Measurements from ENCODE around the gene CAMK2N2.
A peak's percentile ranks its signal among the peaks of the same experiment; 100 is the strongest.

The CAMK2N2 gene

DNA sequence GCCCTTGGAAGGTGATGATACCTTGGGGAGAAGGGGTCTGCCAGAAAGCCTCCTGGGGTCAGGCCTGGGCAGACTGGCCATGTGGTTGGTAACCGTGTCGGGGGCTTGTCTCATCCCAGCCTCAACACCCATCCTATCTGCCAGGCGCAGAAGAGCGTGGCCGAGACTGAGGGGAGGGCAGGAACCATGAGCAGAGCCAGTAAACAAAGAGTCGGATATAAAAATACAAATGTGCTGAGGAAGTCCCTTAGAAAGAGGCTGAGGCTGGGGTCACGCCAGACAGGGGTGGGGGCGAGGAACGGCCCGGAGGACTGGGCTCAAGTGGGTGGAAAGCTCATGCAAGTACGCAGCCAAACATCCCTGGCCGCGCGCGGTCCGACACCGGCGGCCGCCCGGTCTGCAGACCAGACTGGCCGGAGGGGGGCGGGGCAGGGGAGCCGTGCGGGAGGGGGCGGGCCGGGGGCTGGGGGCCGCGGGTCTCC is 1.9 kb downstream of the CAMK2N2 start:
- no peak overlapping the region for H3K4me3 ChIP-seq (ENCODE audit: low read depth, low read length)
- TF ChIP-seq, protein P1, sequence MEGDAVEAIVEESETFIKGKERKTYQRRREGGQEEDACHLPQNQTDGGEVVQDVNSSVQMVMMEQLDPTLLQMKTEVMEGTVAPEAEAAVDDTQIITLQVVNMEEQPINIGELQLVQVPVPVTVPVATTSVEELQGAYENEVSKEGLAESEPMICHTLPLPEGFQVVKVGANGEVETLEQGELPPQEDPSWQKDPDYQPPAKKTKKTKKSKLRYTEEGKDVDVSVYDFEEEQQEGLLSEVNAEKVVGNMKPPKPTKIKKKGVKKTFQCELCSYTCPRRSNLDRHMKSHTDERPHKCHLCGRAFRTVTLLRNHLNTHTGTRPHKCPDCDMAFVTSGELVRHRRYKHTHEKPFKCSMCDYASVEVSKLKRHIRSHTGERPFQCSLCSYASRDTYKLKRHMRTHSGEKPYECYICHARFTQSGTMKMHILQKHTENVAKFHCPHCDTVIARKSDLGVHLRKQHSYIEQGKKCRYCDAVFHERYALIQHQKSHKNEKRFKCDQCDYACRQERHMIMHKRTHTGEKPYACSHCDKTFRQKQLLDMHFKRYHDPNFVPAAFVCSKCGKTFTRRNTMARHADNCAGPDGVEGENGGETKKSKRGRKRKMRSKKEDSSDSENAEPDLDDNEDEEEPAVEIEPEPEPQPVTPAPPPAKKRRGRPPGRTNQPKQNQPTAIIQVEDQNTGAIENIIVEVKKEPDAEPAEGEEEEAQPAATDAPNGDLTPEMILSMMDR (IDR thresholded peaks at IDR 0.05; ENCODE audit: borderline replicate concordance, insufficient read depth, low read depth, low read length) = no peak

DNA sequence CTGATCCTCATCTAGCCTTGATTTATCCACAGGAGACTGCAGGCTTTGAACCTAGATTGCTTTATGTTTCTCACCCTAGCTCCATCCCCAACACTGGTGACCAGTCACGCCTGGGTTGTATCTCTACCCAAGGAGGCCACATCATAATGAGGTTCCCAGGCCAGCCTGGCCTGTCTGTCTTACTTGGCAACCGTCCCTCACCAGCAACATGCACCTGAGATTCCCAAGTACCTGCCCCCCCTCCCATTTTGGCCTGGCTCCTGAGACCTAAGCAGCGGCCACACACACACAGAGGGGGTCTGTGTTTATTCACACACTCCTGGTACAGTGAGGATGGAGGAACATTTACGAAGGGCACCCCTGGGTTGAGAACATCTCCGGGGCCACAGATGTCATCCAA is 2.4 kb downstream of the CAMK2N2 start:
- H3K4me3 ChIP-seq (ENCODE audit: low read depth, low read length) = no peak overlapping the region
- TF ChIP-seq, protein P1 (IDR thresholded peaks at IDR 0.05; ENCODE audit: borderline replicate concordance, insufficient read depth, low read depth, low read length) = no peak

DNA sequence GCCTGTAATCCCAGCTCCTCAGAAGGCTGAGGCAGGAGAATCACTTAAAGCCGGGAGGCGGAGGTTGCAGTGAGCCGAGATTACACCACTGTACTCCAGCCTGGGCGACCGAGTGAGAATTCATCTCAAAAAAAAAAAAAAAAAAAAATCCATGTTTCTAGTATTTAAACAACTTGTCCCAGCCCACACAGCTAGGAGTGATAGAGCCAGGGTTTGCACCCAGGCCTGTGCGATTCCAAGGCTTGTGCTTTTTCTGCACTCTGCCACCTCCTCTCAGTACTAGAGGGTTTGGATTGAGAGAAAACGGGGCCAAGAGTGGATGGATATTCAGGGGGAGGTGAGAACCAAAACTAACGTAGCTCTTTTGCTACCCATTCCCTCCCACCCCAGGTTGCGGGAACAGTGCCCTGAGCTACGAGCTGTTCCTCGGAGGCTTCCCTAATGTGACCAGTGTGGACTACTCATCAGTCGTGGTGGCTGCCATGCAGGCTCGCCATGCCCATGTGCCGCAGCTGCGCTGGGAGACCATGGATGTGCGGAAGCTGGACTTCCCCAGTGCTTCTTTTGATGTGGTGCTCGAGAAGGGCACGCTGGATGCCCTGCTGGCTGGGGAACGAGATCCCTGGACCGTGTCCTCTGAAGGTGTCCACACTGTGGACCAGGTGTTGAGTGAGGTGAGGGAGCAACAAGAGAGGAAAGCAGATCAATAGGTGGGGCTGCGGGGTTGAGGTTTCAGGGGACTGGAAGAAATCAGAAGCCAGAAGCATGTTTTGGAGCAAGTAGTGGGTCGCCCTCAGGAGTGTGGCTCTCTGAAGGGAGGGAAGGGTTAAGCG is 4.1 kb downstream of the CAMK2N2 start:
- TF ChIP-seq, protein P1 (IDR thresholded peaks at IDR 0.05; ENCODE audit: borderline replicate concordance, insufficient read depth, low read depth, low read length) = no peak

DNA sequence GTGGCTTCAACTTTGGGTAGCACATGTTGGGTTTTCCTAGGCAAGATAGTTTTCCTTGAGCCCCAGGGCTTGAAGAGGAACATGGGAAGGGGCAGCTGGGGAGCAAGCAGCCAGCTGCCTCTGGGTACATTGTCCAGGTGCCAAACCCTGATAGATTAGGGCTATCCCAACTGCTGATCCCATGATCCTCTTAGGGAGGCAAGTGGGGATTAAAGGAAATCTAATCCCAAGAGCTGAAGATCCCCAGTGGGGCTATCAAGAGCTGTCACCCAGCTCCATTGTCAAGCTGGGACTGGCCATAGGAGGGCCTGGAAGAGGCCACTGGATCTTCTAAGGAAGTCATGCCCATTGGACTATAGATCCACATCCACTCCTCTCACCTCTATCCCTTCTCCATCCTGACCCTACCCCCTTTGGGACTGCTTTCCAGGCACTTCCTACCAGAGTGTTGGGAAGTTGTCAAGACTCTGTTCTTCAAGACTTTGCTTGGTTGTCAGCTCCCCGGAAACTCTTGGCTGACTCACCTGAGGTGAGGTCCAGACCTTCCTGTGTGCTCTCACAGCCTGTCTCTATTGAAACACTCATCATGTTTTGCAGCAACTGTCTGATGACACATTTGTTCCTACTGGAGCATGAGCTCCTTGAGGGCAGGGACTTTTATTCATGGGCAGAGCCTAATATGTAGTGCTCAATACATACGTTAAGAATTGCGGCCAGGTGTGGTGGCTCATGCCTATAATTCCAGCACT is 5.9 kb downstream of the CAMK2N2 start:
- TF ChIP-seq, protein P1 (IDR thresholded peaks at IDR 0.05; ENCODE audit: borderline replicate concordance, insufficient read depth, low read depth, low read length) = no peak
- H3K4me3 ChIP-seq (ENCODE audit: low read depth, low read length) = no peak overlapping the region

More for the DNA sequence above, 4.1 kb downstream of the CAMK2N2 start:
- H3K4me3 ChIP-seq (ENCODE audit: low read depth, low read length) = no peak overlapping the region

DNA sequence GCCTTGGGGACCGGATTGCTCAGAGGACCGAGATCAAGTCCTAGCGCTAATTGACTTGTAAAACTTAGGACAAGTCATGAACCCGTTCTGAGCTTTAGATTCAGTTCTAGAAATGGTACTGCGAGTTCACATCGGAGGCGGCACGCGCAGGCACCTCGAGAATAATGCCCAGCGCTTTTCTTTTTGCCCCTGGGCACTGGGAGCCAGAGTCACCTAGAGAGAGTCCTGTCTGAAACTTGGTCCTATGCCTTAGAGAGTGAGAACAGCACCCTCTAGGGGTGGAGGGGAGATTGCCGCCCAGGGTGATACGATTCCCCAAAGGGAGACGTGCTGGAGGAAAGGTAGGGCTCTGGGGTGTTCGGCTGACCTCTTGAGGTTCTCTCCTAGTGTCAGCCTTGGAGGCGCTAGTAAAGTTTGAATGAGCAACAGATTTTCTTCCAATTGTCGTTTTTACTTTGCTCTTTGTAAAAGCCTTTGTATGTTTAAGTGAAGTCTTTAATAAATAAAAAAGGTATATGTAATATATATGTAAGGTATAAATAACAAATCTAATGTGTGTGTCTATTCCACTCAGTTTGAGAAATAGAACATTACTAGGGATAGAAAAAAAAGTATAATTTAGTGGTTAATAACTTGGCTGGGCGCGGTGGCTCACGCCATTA is 11.1 kb downstream of the CAMK2N2 start:
- H3K4me3 ChIP-seq (ENCODE audit: low read depth, low read length) = peak overlapping the region; percentile 69
- TF ChIP-seq, protein P1 (IDR thresholded peaks at IDR 0.05; ENCODE audit: borderline replicate concordance, insufficient read depth, low read depth, low read length) = peak; percentile 93

DNA sequence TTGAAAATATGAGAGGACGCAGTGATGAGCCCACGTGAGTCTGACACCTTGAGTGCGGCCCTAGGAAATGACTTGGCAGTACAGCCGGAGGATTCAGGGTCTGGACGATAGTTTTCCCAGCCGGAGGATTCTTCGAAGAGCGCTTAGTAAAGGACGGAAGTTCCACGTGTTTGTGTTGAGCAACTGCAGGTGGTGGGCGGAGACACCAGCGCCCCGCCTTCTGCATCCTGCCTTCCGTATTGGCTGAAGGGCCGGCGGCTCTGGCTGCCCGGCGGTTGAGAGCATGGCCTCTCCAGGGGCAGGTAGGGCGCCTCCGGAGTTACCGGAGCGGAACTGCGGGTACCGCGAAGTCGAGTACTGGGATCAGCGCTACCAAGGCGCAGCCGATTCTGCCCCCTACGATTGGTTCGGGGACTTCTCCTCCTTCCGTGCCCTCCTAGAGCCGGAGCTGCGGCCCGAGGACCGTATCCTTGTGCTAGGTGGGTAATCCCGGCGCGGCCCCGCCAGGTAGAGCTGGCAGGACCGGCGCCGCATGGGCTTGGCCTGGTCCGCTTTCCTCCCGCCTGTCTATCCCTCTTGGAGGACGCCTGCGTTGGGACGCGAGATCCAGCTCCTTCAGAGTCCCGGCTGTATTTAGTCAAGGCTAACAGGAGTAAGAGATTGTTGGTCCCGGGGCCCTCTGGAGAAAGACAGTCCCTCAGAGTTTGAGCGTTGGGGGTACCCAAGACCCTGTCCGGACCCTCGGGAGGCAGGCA is 11.8 kb downstream of the CAMK2N2 start, which contains the start of gene EEF1AKMT4:
TSS of gene EEF1AKMT4 (plus strand) at position 261 of the 755 bp plus-strand sequence. CDS start at position 284, 23 bp downstream.
- TF ChIP-seq, protein P1 (IDR thresholded peaks at IDR 0.05; ENCODE audit: borderline replicate concordance, insufficient read depth, low read depth, low read length) = no peak
- H3K4me3 ChIP-seq (ENCODE audit: low read depth, low read length) = peak within 1 kb of the TSS; percentile 88
